ENCODE data around the gene GRAP.

The GRAP gene

GRCh38 chr17:19003543-19004420 is 43.0 kb downstream of the GRAP start:
- peak in 2 of 3 donors; percentile 29 to 53 for DNase-seq (ENCODE audit: low read depth in 3 of 3, low spot score in 1 of 3)

GRCh38 chr17:19002805-19003542 is 43.8 kb downstream of the GRAP start:
- DNase-seq (ENCODE audit: low read depth in 3 of 3, low spot score in 1 of 3) = no peak

DNA sequence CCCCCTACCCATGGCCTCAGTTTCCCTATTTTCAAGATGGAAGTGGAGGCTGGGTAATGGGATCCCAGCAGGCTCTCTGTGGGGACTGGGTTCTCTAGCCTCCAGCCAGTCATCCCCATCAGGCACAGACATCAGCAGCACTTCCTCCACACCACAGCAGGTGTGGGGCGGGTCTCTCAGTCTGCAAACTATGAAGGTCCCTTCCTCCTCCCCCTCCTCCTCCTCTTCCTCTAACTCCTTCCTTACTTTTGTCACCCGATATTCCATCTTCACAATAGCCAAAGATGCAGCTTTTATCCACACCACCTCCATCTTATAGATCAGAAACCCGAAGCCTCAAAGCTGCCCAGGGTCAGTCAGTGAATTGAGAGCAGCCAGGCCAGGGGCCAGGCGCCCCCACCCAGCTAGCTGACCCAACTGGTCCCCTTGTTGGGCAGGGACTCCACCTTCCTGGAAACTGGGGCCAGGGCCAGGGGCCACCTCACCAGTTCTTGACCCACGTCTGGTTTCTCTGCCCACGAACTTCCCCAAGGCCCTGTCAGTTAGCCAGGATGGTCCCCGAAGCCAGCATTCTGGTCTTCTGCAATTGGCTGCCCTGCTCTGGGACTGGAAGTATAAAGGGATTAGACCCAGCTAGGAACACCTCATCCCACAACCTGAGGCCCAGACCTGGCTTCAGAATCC is 44.7 kb downstream of the GRAP start:
- DNase-seq (ENCODE audit: low read depth in 3 of 3, low spot score in 1 of 3) = no peak

- no peak for DNase-seq (ENCODE audit: low read depth in 3 of 3, low spot score in 1 of 3)
Measured at GRCh38 chr17:19000531-19001325, 46.0 kb downstream of the GRAP start.

DNA sequence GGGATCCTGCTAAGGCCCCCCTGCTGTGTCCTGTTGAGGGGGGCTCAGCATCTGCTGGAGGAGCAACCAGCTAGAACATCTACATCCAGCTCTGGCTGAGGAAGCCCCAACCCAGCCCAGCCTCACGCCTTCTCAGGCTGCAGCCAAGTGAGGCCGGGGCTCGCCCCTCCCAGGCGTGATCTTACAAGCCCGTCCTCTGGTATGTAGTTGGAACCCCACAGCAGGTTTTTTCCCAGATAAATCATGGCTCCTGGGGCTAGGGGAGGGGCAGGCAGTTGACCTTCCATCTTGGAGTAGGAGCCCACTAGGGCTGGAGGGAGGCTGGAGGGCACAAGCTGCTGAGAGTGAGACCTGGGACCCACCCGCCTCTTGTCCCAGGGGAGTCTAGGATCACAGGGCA is 46.8 kb downstream of the GRAP start:
- no peak for DNase-seq (ENCODE audit: low read depth in 3 of 3, low spot score in 1 of 3)

DNA sequence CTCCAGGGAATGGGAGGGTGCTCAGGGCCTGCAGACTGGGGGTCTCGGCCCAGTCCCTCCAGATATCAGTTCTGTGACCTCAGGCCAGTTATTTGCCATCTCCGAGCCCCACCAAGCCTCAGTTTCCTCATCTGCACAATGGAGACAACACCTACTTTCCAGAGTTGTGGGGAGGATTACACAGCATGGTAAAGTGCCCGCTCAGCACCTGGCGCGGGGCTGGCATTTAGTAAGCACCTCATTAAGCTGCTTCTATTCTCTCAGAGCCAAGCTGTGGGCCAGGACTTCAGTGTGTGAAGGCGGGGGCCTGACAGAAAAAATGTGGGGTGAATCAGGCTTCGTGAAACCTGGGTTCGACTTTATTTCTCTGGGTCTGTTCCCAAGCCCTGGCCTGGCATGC is 47.4 kb downstream of the GRAP start:
- DNase-seq (ENCODE audit: low read depth in 3 of 3, low spot score in 1 of 3) = no peak

DNA sequence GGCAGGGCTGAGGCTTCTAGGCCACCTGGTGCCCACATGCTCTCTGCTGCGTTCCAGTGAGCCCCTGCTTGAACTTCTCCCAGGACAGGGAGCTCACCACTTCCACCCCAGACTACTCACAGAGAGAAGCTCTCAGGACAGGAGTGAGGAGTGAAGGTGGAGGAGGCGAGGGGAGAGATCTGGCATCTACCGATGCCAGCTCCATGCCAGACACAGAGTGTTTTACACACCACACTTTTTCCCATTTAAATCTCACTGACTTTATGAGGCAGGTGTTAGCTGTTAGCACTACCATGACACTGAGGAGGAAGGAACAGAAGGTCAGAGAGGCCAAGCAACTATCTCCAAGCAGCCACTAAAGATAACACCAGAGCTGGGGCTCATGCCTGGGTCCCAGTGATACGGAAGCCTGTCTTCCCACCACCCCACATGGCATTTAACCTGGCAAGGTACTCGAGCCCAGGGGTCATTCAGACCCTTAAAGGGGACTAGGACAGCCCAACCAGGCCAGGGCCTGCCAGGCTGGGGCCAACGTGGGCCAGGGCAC is 49.0 kb downstream of the GRAP start:
- no peak for DNase-seq (ENCODE audit: low read depth in 3 of 3, low spot score in 1 of 3)

DNA sequence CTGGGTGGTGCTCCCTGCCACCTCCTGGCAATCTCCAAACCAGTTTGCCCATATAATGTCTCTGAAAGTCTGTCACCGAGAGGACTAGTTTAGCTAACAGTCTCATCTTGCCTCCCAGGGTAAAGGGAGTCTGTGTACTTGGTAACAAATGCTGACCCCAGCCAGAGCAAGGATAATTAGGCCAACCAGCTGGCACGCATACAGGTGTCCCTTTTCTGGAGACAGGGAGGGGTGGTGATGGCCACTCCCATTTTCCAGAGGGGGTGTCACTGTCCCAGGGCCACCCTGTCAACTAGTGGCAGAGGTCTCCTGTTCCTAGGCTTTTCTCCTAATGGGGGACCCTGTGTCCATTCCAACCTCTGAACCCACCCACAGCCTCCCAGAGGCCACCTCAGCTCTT is 50.3 kb downstream of the GRAP start:
- DNase-seq (ENCODE audit: low read depth in 3 of 3, low spot score in 1 of 3) = no peak

GRCh38 chr17:18995220-18995619 is 51.5 kb downstream of the GRAP start:
- no peak for DNase-seq (ENCODE audit: low read depth in 3 of 3, low spot score in 1 of 3)

DNA sequence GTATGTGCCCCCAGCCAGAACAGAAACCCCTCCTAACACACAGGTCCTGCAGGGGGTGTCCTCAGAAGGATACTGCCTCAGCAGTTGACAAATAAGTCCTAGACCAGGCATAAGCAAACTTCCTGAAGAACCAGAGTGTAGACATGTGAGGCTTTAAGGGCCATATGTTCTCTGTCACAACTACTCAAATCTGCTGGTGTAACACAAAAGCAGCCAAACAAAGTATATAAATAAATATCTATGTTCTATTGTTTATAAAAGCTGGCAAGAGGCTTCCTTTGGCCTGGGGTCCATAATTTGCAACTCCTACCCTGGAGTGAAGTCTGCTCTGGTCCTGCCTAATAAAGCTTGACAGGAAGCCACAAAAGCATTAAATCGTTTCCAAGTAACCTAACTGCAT is 52.1 kb downstream of the GRAP start:
- DNase-seq (ENCODE audit: low read depth in 3 of 3, low spot score in 1 of 3) = no peak

DNA sequence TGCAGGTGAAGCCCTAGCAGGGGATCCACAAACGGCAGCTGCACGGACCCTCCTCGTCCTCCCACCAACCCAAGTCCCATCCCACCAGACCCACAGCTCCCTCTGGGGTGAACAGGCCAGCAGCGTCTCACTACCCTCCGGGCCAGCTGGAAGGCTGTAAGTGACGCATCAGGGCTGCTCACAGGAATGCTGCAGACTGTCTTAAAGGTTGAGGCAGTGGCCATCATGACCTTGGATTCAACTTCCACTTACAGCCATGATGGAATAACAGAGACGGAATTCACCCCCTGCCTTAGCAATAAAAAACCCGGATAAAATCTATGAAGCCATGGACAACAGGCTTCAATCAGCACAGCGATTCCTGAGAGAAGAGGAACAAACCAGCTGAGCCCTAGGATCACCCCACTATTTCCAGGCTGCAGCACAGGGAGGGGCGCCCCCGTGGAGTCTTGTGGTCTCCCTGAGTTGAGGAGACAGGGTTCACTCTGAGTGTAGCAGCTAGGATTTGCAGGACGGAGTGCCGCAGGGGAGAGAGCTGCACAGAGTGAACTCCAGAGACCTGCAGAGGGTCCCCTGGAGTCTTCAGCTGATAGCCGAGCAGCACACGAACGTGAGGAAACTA is 52.7 kb downstream of the GRAP start:
- no peak for DNase-seq (ENCODE audit: low read depth in 3 of 3, low spot score in 1 of 3)

- DNase-seq (ENCODE audit: low read depth in 3 of 3, low spot score in 1 of 3) = no peak
Measured at GRCh38 chr17:18992454-18993130, 54.2 kb downstream of the GRAP start.

- DNase-seq (ENCODE audit: low read depth in 3 of 3, low spot score in 1 of 3) = no peak
Measured at GRCh38 chr17:18991531-18992315, 55.0 kb downstream of the GRAP start.

GRCh38 chr17:18990331-18990730 is 56.4 kb downstream of the GRAP start:
- DNase-seq (ENCODE audit: low read depth in 3 of 3, low spot score in 1 of 3) = no peak

GRCh38 chr17:18988546-18989173 is 58.1 kb downstream of the GRAP start:
- DNase-seq (ENCODE audit: low read depth in 3 of 3, low spot score in 1 of 3) = no peak

GRCh38 chr17:18987862-18988545 is 58.8 kb downstream of the GRAP start:
- DNase-seq (ENCODE audit: low read depth in 3 of 3, low spot score in 1 of 3) = no peak

GRCh38 chr17:18987230-18987610 is 59.5 kb downstream of the GRAP start:
- DNase-seq (ENCODE audit: low read depth in 3 of 3, low spot score in 1 of 3) = no peak
